HCT116 (cell line): Measurements from ENCODE around the gene TMEM181. TPM values are rescaled to one million over a fixed set of nuclear protein-coding genes. Genes with fewer than 3 reads are reported as not detected.
A peak's percentile ranks its signal among the peaks of the same experiment; 100 is the strongest.

Experiments
- ATAC-seq: fragments of 200-7000 bp; cut with Tn5 transposase; 2 replicates; pipeline ENCODE4 v1.9.1; 2020; ENCODE audit warnings: mild to moderate bottlenecking, moderate library complexity
- BruUV-seq: library from RNA; stranded (reverse); fragments of 400-500 nt; replicated peaks from 2 replicates; lab custom pipeline; 2021; lab: Mats Ljungman, UMichigan
- CTCF ChIA-PET: fragments of 300-600 bp; sonication (Branson Sonifier 250); formaldehyde crosslinking; loops from one replicate; lab custom pipeline; 2021; ENCODE audit warnings: antibody characterized with exemption; lab: Charles Lee
- POLR2A ChIA-PET: fragments of 300-600, 350-600 bp; sonication (Branson Sonifier 250); formaldehyde crosslinking; loops from one replicate; lab custom pipeline; 2021; ENCODE audit warnings: antibody characterized with exemption; lab: Charles Lee
- RAD21 ChIA-PET, 2 experiments: fragments of 300-600 bp; sonication (Branson Sonifier 250); formaldehyde crosslinking; loops; one replicate each; lab custom pipeline; 2023; ENCODE audit warnings: low total read pairs in 2 of 2; ENCODE audit not compliant: uncharacterized antibody in 2 of 2, unreplicated experiment in 2 of 2, low non-redundant PET in 1 of 2; lab: Charles Lee
- DNase-seq: peaks from one replicate; pipeline ENCODE4 v3.0.0-alpha.2; 2010; ENCODE audit warnings: low read depth, low spot score
- H2AFZ ChIP-seq: fragments of 200-600 bp; shearing (Covaris generic), sonication (generic); 2 replicates; pipeline ENCODE4 v1.6.1; 2017; ENCODE audit warnings: low read depth, mixed run types, mixed read lengths, antibody characterized with exemption, low read length; ENCODE audit not compliant: poor library complexity, severe bottlenecking
- H3K27ac ChIP-seq: 2 replicates; pipeline ENCODE4 v1.5.1; 2012; ENCODE audit warnings: low read depth, low read length
- H3K27me3 ChIP-seq: fragments of 200-600 bp; sonication (generic); 2 replicates; pipeline ENCODE4 v1.6.1; 2016; ENCODE audit warnings: mixed run types, low read length, mixed read lengths; ENCODE audit not compliant: insufficient read depth
- H3K36me3 ChIP-seq, 2 experiments: fragments of 200-500 bp in 1 of 2; fragments of 200-600 bp in 1 of 2; sonication (Bioruptor generic) in 1 of 2; sonication (generic) in 1 of 2; 2 replicates each; pipeline versions ENCODE4 v1.5.1 to v1.6.1; 2014 to 2016; ENCODE audit warnings: low read length in 2 of 2, inconsistent platforms in 1 of 2, mixed read lengths in 1 of 2, mixed run types in 1 of 2; ENCODE audit not compliant: insufficient read depth in 2 of 2, control insufficient read depth in 1 of 2
- H3K4me1 ChIP-seq, 2 experiments: fragments of 200-600 bp in 1 of 2; sonication (generic) in 1 of 2; 2 replicates each; pipeline versions ENCODE4 v1.5.1 to v1.6.1; 2012 to 2017; ENCODE audit warnings: low read length in 2 of 2, inconsistent platforms in 1 of 2, mild to moderate bottlenecking in 1 of 2, mixed read lengths in 1 of 2, mixed run types in 1 of 2, moderate library complexity in 1 of 2; ENCODE audit not compliant: insufficient read depth in 2 of 2, control insufficient read depth in 1 of 2
- H3K4me2 ChIP-seq: fragments of 200-600 bp; sonication (generic); 2 replicates; pipeline ENCODE4 v1.6.1; 2017; ENCODE audit warnings: mixed run types, low read length, mixed read lengths
- H3K4me3 ChIP-seq, 2 experiments: fragments of 200-600 bp in 1 of 2; sonication (generic) in 1 of 2; replicated peaks in 1 of 2; 2 replicates each; pipeline ENCODE4 v1.5.1; 2011 to 2016; ENCODE audit warnings: low read length in 2 of 2, control low read depth in 1 of 2, low read depth in 1 of 2, mild to moderate bottlenecking in 1 of 2, mixed read lengths in 1 of 2, mixed run types in 1 of 2
- H3K79me2 ChIP-seq: fragments of 200-600 bp; sonication (generic); 2 replicates; pipeline ENCODE4 v1.6.1; 2017; ENCODE audit warnings: mild to moderate bottlenecking, mixed run types, low read length, moderate library complexity, mixed read lengths; ENCODE audit not compliant: insufficient read depth
- H3K9ac ChIP-seq: fragments of 200-600 bp; sonication (generic); 2 replicates; pipeline ENCODE4 v1.6.1; 2016; ENCODE audit warnings: low read length, mixed read lengths
- H3K9me2 ChIP-seq: fragments of 200-600 bp; sonication (generic), shearing (Covaris generic); 2 replicates; pipeline ENCODE4 v1.6.1; 2017; ENCODE audit warnings: mixed run types, mild to moderate bottlenecking, moderate library complexity; ENCODE audit not compliant: insufficient read depth
- H3K9me3 ChIP-seq, 2 experiments: fragments of 200-500 bp in 1 of 2; fragments of 200-600 bp in 1 of 2; sonication (Bioruptor generic) in 1 of 2; sonication (generic) in 1 of 2; 2 replicates each; pipeline ENCODE4 v1.6.1; 2014 to 2017; ENCODE audit warnings: low read length in 2 of 2, mixed read lengths in 2 of 2, inconsistent platforms in 1 of 2, low read depth in 1 of 2, mild to moderate bottlenecking in 1 of 2, mixed run types in 1 of 2, moderate library complexity in 1 of 2; ENCODE audit not compliant: control insufficient read depth in 1 of 2, insufficient read depth in 1 of 2
- H4K20me1 ChIP-seq: fragments of 200-600 bp; sonication (generic), shearing (Covaris generic); 2 replicates; pipeline ENCODE4 v1.6.1; 2017; ENCODE audit warnings: mixed run types, mild to moderate bottlenecking, moderate library complexity; ENCODE audit not compliant: insufficient read depth
- EGR1 ChIP-seq: IDR thresholded peaks from 2 replicates; pipeline ENCODE4 v1.6.1; 2012; ENCODE audit warnings: low read depth
- ELF1 ChIP-seq: IDR thresholded peaks from 2 replicates; pipeline ENCODE4 v1.6.1; 2012; ENCODE audit warnings: low read depth, borderline replicate concordance
- EZH2 ChIP-seq: fragments of 200-600 bp; sonication (generic); IDR thresholded peaks from 2 replicates; pipeline ENCODE4 v1.6.1; 2017; ENCODE audit warnings: antibody characterized with exemption, mixed run types
- SIN3A ChIP-seq: IDR thresholded peaks from 2 replicates; pipeline ENCODE4 v1.6.1; 2012; ENCODE audit warnings: low read depth
- TCF7L2 ChIP-seq: IDR thresholded peaks from 2 replicates; pipeline ENCODE4 v1.7.0; 2011; ENCODE audit warnings: borderline replicate concordance, inconsistent platforms; ENCODE audit not compliant: insufficient read depth, insufficient read length; ENCODE audit errors: extremely low read depth
- intact Hi-C: fragments of 100-400 bp; cut with micrococcal nuclease; formaldehyde crosslinking; loops from 2 replicates; pipeline ENCODE4 v1.10.0; 2022
- total RNA-seq: library from RNA; stranded (reverse); gene quantifications from one replicate; pipeline ENCODE4 v1.2.1, GENCODE V29; 2021; ENCODE audit not compliant: unreplicated experiment
- TF ChIP-seq, protein P1 (sequence below): IDR thresholded peaks from 2 replicates; pipeline ENCODE4 v1.6.1; 2012
- TF ChIP-seq, protein P2 (sequence below): IDR thresholded peaks from 2 replicates; pipeline ENCODE4 v1.6.1; 2012

Gene TMEM181
- total RNA-seq, 1 experiment from 2014 or later, result 34.4 TPM

DNA sequence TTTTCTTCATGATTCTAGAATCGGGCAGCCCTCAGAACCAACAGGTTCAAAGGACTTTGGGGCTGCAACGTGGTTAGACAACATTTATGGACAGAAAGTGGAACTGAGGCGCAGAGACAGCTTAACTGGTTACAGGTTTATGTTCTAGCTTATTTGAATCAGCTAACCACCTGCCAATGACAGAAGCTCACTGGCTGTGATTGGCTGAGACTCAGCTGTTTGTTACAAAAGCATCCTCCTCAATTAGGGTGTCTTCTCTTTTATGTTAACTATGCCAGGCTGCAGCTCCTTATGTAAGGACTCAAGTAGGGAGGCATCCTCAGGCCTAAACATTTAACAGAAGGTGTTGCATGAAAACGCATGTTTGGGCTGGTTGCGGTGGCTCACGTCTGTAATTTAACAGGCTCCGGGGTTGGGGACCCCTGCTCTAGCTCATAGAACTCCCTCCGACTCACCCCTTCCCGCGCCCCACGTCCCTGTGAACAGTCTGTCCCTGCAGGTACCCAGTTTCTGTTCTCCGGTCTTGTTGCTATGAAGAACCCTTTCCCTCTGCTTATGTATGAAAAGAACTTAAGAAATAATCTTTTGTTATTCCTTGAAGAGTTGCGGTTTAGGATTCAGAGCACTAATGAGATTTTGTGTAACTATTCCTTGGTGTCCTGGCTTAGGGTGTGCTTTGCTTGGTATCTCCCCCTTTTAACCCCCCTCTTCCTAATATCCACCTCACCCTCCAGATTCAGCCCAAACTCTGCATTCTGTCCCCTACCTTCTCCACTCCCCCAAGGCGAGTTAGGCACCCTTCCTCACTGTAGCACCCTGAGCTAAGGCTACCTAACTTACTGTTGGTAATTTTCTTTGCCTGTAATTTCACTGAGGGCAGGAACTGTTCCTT, 1.2 kb upstream of the TMEM181 start:
- POLR2A ChIA-PET, result interaction anchor here (0.9 kb wide), 1 partner anchor 11 kb away, joined by 3 read pairs; no protein-coding TSS in a partner anchor
- RAD21 ChIA-PET, result no interaction called here
- intact Hi-C loops, result no loop called here
- H3K4me2 ChIP-seq, result peak overlapping the region; percentile 95
- no peaks in the 10 kb centered on the region for H3K9me3 ChIP-seq
- H3K79me2 ChIP-seq, result peaks cover 34% of the 10 kb centered on the region
- no peak overlapping the region for H3K9ac ChIP-seq
- ATAC-seq (no peak), DNase-seq (no peak)
- H3K4me1 ChIP-seq, result peaks cover 6 to 23% of the 10 kb centered on the region in 2 experiments; a peak in 3 of 4 replicates
- no peak overlapping the region for H2AFZ ChIP-seq
- 0 out of 2 replicates have a peak, but pooled peaks cover 4% of the 10 kb centered on the region for H4K20me1 ChIP-seq
- no peaks in the 10 kb centered on the region for H3K9me2 ChIP-seq
- no peak overlapping the region for H3K4me3 ChIP-seq
- CTCF ChIA-PET, result interaction anchor here (0.9 kb wide), 1 partner anchor 344 kb away, joined by 3 read pairs; no protein-coding TSS in a partner anchor
- no peak for TF ChIP-seq ELF1
- no peak for TF ChIP-seq TCF7L2
- TF ChIP-seq, protein P1, sequence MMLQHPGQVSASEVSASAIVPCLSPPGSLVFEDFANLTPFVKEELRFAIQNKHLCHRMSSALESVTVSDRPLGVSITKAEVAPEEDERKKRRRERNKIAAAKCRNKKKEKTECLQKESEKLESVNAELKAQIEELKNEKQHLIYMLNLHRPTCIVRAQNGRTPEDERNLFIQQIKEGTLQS, result no peak
- no peak for TF ChIP-seq EGR1
- no peak for TF ChIP-seq SIN3A
- TF ChIP-seq EZH2, result no peak
- TF ChIP-seq, protein P2, sequence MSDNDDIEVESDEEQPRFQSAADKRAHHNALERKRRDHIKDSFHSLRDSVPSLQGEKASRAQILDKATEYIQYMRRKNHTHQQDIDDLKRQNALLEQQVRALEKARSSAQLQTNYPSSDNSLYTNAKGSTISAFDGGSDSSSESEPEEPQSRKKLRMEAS, result no peak
- BruUV-seq, result no TSS peak
- H3K27ac ChIP-seq, result no peak overlapping the region
- no peaks in the 10 kb centered on the region for H3K27me3 ChIP-seq
- H3K36me3 ChIP-seq, result no peaks in the 10 kb centered on the region
